IPS DF 6.9 (cell line): ENCODE measurements around the gene SHISA3.

Experiments
- DNase-seq: peaks from one replicate; pipeline ENCODE4 v3.0.0-alpha.2; 2013; ENCODE audit warnings: low read depth, low spot score
- H3K27ac ChIP-seq: one replicate; pipeline ENCODE4 v1.5.1; 2013; ENCODE audit warnings: low read length, control low read depth
- H3K27me3 ChIP-seq: 2 replicates; pipeline ENCODE4 v1.6.1; 2013; ENCODE audit warnings: mild to moderate bottlenecking, low read length; ENCODE audit not compliant: control insufficient read depth, insufficient read depth
- H3K36me3 ChIP-seq: 2 replicates; pipeline ENCODE4 v1.6.1; 2013; ENCODE audit warnings: low read length; ENCODE audit not compliant: control insufficient read depth, insufficient read depth
- H3K4me1 ChIP-seq: 2 replicates; pipeline ENCODE4 v1.6.1; 2013; ENCODE audit warnings: low read length; ENCODE audit not compliant: control insufficient read depth, insufficient read depth
- H3K4me3 ChIP-seq: 2 replicates; pipeline ENCODE4 v1.5.1; 2013; ENCODE audit warnings: mild to moderate bottlenecking, low read length
- H3K9me3 ChIP-seq: 2 replicates; pipeline ENCODE4 v1.6.1; 2013; ENCODE audit warnings: low read length, inconsistent platforms; ENCODE audit not compliant: control insufficient read depth, insufficient read depth
- WGBS: extraction: QIAGEN DNeasy Blood & Tissue Kit; methylation state at CpG from one replicate; pipeline ENCODE4 v1.1.7; 2013; ENCODE audit warnings: mixed read lengths, missing lambda C conversion rate; ENCODE audit not compliant: insufficient read length, insufficient coverage; 5-methylcytosine and 5-hydroxymethylcytosine counted together

Gene SHISA3

DNA sequence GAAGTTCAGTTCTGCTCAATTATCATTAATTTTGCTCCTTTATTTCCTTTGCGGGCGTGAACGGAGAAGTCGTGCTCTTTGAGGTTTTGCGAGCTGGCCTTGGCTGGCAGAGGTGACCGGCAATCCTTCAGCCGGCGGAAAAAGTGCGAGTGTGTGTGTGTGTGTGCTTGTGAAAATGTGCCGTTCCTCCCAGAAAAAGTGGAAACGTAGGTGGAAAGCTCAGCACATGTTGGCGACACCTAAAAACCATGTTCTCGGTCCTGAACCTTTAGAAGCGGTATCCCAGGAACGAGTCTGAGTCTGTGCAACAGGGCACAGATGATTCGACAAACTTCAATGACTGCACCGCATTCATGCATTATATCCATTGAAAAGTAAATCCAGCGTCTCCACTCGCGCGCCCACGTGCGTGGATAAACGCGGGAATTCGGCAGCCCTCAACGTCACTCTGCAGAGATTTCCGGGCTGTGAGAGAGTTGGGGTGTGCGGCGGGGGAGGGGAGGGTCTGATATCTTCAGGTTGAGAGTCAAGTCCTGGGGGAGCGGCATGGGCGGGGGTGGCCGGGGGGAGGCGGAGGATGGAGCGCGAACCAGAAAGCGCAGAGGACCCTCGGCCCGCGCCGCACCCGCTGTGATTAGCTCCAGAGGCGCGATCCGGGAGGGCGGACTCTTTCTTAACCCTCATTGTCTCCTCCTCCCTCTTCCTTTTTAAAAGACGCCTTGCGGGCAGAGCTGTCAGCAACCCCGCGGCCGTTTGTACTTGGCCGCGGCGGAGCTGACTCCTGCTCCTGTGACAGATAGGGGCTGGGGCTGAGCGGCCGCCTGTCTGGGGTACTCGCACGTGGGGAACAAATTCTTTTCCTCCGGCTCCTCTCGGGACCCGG, at the start of gene SHISA3:
TSS of gene SHISA3 (plus strand) at position 737 of the 883 bp plus-strand sequence. CDS start 569 bp downstream, outside the sequence.
- H3K4me3 ChIP-seq = peak within 1 kb of the TSS; percentile 34; the same call in 1 of the 2 replicates
- no peak for DNase-seq
- no peaks in the 10 kb centered on the region for H3K36me3 ChIP-seq
- WGBS = no CpG with 5 or more reads among the region's 61 CpGs
- H3K9me3 ChIP-seq = no peaks in the 10 kb centered on the region
- H3K27ac ChIP-seq = no peak within 1 kb of the TSS
- peaks cover 2% of the 10 kb centered on the region; the same call in 1 of the 2 replicates for H3K4me1 ChIP-seq
- H3K27me3 ChIP-seq = peaks cover 34% of the 10 kb centered on the region

DNA sequence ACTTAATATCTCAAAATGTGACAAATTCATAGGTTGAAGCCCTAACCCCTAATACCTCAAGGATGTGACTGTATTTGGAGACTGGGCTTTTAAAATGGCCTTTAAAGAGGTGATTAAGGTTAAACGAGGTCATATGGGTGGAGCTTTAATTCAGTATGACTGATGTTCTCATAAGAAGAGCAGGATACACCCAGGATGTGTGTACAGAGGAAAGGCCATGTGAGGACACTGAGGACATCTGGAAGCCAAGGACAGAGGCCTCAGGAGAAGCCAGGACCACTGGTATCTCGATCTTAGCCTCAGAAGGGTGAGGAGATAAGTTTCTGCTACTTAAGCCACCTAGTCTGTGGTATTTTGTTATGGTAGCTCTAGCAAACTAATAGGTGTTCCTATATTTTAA, 49.0 kb upstream of the SHISA3 start:
- no peaks in the 10 kb centered on the region for H3K27me3 ChIP-seq
- WGBS = no CpG with 5 or more reads among the region's 2 CpGs

DNA sequence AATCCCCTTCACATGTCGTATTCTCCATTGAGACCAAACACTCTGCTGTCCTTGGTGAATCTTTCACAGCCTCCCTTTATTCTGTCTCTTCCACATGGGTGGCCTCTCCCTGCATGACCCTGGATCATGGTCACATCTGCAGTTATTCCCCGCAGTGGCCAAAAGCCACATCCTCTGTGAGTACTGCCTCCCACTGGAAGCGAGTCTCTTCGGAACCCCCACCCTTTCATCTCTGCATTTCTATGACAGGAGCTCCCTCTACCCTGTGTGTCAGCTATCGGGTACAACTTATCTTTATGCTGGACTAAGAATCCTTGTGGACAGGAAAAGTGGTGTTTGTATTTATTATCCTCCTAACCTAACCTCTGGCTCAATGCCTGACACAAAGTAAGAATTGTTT, 48.6 kb upstream of the SHISA3 start:
- Histone ChIP-seq H3K27me3 (no peaks in the 10 kb centered on the region), H3K36me3 (no peaks in the 10 kb centered on the region), H3K4me1 (no peaks in the 10 kb centered on the region), H3K27ac (no peak overlapping the region), H3K4me3 (no peak overlapping the region), H3K9me3 (no peaks in the 10 kb centered on the region)
- no CpG with 5 or more reads among the region's 5 CpGs for WGBS
- DNase-seq = no peak

More for the DNA sequence above, 49.0 kb upstream of the SHISA3 start:
- H3K27ac ChIP-seq = no peak overlapping the region
- H3K36me3 ChIP-seq = no peaks in the 10 kb centered on the region
- H3K4me1 ChIP-seq = no peaks in the 10 kb centered on the region
- no peak overlapping the region for H3K4me3 ChIP-seq
- no peaks in the 10 kb centered on the region for H3K9me3 ChIP-seq
- no peak for DNase-seq

DNA sequence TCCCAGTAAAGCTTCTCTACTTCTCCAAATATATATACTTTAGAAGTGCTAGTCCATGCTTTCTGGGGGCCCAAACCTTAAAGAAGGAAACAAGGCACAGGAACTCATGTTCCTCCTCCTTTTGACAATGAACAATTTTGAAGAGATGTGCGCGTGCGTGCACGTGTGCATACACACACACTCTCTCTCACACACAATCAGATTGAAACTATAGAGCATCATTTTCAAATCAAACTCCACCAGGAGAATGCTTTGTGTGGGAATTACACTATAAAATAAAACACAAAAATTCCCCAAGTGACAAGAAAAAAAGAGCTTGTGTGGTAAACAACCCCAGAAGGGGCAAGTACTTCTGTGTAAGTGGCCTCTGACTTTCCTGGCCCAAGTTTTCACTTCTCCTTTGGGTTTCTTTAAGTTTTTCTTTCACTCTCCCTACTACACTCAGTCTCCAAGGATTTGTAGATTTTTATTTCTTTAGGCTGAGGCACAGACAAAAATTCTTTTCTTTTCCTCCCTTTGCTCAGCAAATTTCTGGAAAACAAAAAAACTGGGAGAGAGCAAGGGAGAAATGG, 46.6 kb upstream of the SHISA3 start:
- WGBS = no CpG with 5 or more reads among the region's 4 CpGs
- no peak for DNase-seq

DNA sequence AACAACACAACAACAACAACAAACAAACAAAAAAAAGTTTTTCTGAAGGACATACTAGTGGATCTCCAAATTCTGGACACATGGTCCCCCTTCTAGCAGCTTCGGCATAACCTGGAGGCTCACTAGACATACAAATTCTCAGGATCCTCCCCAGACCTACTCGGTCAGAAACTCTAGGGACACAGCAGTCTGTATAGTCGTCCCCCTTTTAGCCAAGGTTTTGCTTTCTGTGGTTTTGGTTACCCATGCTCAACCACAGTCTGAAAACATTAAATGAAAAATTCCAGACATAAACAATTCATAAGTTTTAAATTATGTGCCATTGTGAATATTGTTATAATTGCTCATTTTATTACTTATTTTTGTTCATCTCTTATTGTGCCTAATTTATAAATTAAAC, 45.2 kb upstream of the SHISA3 start:
- H3K36me3 ChIP-seq = no peaks in the 10 kb centered on the region

More for the DNA sequence above, 46.6 kb upstream of the SHISA3 start:
- Histone ChIP-seq H3K9me3 (no peaks in the 10 kb centered on the region), H3K27ac (no peak overlapping the region), H3K36me3 (no peaks in the 10 kb centered on the region), H3K27me3 (no peaks in the 10 kb centered on the region), H3K4me3 (no peak overlapping the region), H3K4me1 (no peaks in the 10 kb centered on the region)

DNA sequence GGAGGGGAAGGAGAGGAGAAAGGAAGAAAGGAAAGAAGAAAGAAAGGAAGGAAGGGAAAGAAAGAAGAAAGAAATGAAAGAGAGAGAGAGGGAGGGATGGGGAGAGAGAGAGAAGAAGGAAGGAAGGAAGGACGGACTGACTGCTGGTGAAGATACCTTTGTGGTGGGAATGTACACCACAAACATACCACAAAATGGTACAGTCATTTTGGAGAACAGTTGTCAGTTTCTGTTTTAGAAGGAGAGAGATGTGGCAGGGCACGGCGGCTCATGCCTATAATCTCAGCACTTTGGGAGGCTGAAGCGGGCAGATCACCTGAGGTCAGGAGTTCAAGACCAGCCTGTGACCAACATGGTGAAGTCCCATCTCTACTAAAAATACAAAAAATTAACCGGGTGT, 40.0 kb upstream of the SHISA3 start:
- Histone ChIP-seq H3K36me3 (no peaks in the 10 kb centered on the region), H3K4me1 (no peaks in the 10 kb centered on the region), H3K27ac (no peak overlapping the region), H3K9me3 (no peaks in the 10 kb centered on the region; the same call in 1 of the 2 replicates), H3K4me3 (no peak overlapping the region), H3K27me3 (no peaks in the 10 kb centered on the region)
- no peak for DNase-seq
- no CpG with 5 or more reads among the region's 5 CpGs for WGBS

More for the DNA sequence above, 45.2 kb upstream of the SHISA3 start:
- no peaks in the 10 kb centered on the region for H3K9me3 ChIP-seq
- no peak overlapping the region for H3K27ac ChIP-seq
- no peak for DNase-seq
- H3K27me3 ChIP-seq = no peaks in the 10 kb centered on the region
- H3K4me3 ChIP-seq = no peak overlapping the region
- WGBS = no CpG with 5 or more reads among the region's 3 CpGs
- H3K4me1 ChIP-seq = no peaks in the 10 kb centered on the region

DNA sequence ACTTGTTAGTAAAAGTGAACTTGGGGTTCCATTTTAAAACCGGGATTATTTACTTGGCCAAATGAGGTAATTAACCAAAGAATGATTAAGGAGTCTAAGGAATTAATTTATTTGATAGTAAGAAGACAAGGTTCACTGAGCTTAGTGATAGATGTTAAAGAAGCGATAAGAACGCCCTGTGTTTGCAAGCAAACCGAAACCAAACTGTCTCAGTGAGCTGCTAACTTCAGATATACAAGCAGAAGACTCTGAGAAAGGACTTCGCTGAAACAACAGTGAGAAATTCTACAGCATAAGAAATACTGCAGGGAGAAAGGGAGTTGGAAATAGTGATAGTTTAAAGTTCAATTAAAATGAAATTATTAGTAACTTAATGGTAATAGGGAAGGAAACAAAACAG, 37.6 kb upstream of the SHISA3 start:
- 100% methylated on average over 1 of the region's 5 CpGs for WGBS
- Histone ChIP-seq H3K36me3 (no peaks in the 10 kb centered on the region), H3K27ac (no peak overlapping the region), H3K4me1 (no peaks in the 10 kb centered on the region), H3K27me3 (no peaks in the 10 kb centered on the region), H3K4me3 (no peak overlapping the region), H3K9me3 (no peaks in the 10 kb centered on the region; the same call in 1 of the 2 replicates)
- DNase-seq = no peak

DNA sequence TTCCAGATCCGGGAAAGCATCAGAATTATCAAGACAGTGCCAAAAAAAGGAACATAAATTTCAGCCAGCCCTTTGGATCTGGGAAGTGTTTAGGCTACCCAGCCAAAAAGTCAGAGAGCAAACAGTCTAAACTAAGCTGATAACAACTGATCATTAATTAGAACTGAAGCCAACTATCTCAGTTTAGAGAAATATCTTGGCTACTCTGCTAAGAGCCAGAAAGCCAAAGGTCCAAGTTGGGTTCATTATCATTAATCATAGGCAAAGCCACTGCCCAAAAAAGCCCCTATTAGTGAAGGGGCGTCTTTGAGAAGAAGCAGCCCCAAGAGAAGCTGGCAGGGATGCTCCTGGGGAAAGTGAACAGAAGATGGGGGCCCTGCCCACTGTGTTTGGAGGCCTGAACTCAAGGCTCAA, 37.0 kb upstream of the SHISA3 start:
- Histone ChIP-seq H3K36me3 (no peaks in the 10 kb centered on the region), H3K4me3 (no peak overlapping the region), H3K4me1 (no peaks in the 10 kb centered on the region), H3K9me3 (no peaks in the 10 kb centered on the region; the same call in 1 of the 2 replicates), H3K27me3 (no peaks in the 10 kb centered on the region), H3K27ac (no peak overlapping the region)
- DNase-seq = no peak
- no CpG with 5 or more reads among the region's 2 CpGs for WGBS

DNA sequence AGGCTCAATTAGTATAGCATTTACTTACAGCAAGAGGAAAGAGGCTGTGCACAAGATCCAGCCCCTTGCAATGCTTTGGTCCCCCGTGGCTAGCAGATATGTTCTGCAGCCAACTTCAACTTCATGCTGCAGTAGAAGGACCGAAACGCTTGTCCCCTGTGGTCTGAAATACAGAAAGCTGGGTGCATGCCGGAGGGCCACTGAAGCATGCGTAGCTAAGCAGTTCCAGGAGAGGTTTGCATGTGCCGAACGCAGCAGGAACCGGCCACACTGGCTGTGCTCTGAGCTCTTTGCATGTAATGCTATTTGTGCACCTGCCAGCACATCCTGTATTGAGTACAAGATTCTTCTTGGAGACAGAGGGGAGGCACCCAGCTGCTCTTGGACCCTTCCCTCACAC, 35.8 kb upstream of the SHISA3 start:
- H3K27ac ChIP-seq = no peak overlapping the region
- no CpG with 5 or more reads among the region's 8 CpGs for WGBS
- no peaks in the 10 kb centered on the region for H3K4me1 ChIP-seq

DNA sequence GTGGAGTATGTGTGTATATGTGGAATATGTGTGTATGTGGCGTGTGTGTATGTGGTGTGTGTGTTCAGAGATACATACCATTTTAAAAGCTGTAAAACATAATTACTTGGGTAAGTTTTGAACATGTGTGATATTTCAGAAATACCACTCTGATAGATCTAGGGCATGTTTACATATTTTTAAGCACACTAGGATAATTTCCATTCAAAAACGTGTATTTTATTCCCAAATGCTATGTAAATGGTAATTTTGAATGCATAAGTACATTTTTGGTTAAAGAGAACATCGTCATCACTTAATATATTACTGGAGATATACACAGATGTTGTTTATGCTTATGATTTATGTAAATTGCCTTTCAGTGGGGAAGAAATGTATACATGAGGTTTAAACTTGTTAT, 34.7 kb upstream of the SHISA3 start:
- no peaks in the 10 kb centered on the region for H3K36me3 ChIP-seq
- no peaks in the 10 kb centered on the region for H3K4me1 ChIP-seq
- no peak overlapping the region for H3K4me3 ChIP-seq
- H3K9me3 ChIP-seq = no peaks in the 10 kb centered on the region; the same call in 1 of the 2 replicates
- whole genome bisulfite sequencing = 100% methylated on average over 1 of the region's 3 CpGs
- DNase-seq = no peak
- no peaks in the 10 kb centered on the region for H3K27me3 ChIP-seq
- H3K27ac ChIP-seq = no peak overlapping the region

More for the DNA sequence above, 35.8 kb upstream of the SHISA3 start:
- Histone ChIP-seq H3K27me3 (no peaks in the 10 kb centered on the region), H3K9me3 (no peaks in the 10 kb centered on the region; the same call in 1 of the 2 replicates), H3K4me3 (no peak overlapping the region), H3K36me3 (no peaks in the 10 kb centered on the region)
- no peak for DNase-seq
